HEK293 (cell line): ENCODE results near the gene DCAF5.

Experiments used
- CTCF ChIA-PET: fragments of 350-600 bp; formaldehyde crosslinking; extraction: SDS; loops from one replicate; lab custom pipeline; 2021; ENCODE audit warnings: antibody characterized with exemption; lab: Yijun Ruan, JAX
- POLR2A ChIA-PET: fragments of 300-600 bp; formaldehyde crosslinking; extraction: SDS; loops from one replicate; lab custom pipeline; 2020; ENCODE audit warnings: antibody characterized with exemption, inconsistent platforms; lab: Yijun Ruan, JAX
- H3K27ac ChIP-seq: fragments of 200-500 bp; sonication (Bioruptor generic); 2 replicates; pipeline ENCODE4 v1.5.1; 2014; ENCODE audit warnings: low read depth, low read length, control low read depth, inconsistent platforms; ENCODE audit errors: extremely low read depth
- H3K36me3 ChIP-seq, 2 experiments: fragments of 200-500 bp in 1 of 2; sonication (Bioruptor generic) in 1 of 2; 1 replicate in 1 of 2; 2 replicates in 1 of 2; pipeline ENCODE4 v1.5.1; 2014 to 2017; ENCODE audit warnings: inconsistent platforms in 2 of 2, low read length in 2 of 2; ENCODE audit not compliant: control insufficient read depth in 2 of 2, insufficient read depth in 1 of 2
- H3K4me1 ChIP-seq: fragments of 200-500 bp; sonication (Bioruptor generic); 2 replicates; pipeline ENCODE4 v1.5.1; 2014; ENCODE audit warnings: mild to moderate bottlenecking, low read length, inconsistent platforms; ENCODE audit not compliant: control insufficient read depth, insufficient read depth
- H3K4me3 ChIP-seq: 2 replicates; pipeline ENCODE4 v1.5.1; 2011; ENCODE audit warnings: low read depth, mild to moderate bottlenecking, control low read depth, low read length, moderate library complexity
- H3K9me3 ChIP-seq: fragments of 200-500 bp; sonication (Bioruptor generic); 2 replicates; pipeline ENCODE4 v1.5.1; 2014; ENCODE audit warnings: low read depth, low read length, inconsistent platforms; ENCODE audit not compliant: control insufficient read depth, insufficient read depth
- BCL11B ChIP-seq: fragments of 450-650 bp; formaldehyde crosslinking; IDR thresholded peaks from 2 replicates; pipeline ENCODE4 v1.5.1; 2016; ENCODE audit warnings: low read depth, missing biosample characterization, missing genetic modification characterization
- ELK4 ChIP-seq: IDR thresholded peaks from 2 replicates; pipeline ENCODE4 v1.6.1; 2011; ENCODE audit warnings: mild to moderate bottlenecking, low read depth, low read length, borderline replicate concordance
- GLI2 ChIP-seq: fragments of 450-650 bp; formaldehyde crosslinking; IDR thresholded peaks from 2 replicates; pipeline ENCODE4; 2017; ENCODE audit warnings: missing biosample characterization, missing genetic modification characterization, low read depth, borderline replicate concordance
- HOXD13 ChIP-seq: sonication (generic); formaldehyde crosslinking; IDR thresholded peaks from 2 replicates; pipeline ENCODE4 v1.8.0; 2022; ENCODE audit warnings: missing genetic modification reagents, borderline replicate concordance
- IKZF3 ChIP-seq: fragments of 450-650 bp; IDR thresholded peaks from 2 replicates; pipeline ENCODE4 v1.5.0; 2018; ENCODE audit warnings: missing biosample characterization, mild to moderate bottlenecking, missing genetic modification characterization, moderate library complexity
- OSR2 ChIP-seq: fragments of 450-650 bp; formaldehyde crosslinking; IDR thresholded peaks from 2 replicates; pipeline ENCODE4 v1.5.1; 2016; ENCODE audit warnings: missing biosample characterization, missing genetic modification characterization
- OVOL3 ChIP-seq: fragments of 450-650 bp; formaldehyde crosslinking; IDR thresholded peaks from 2 replicates; pipeline ENCODE4 v1.5.1; 2016; ENCODE audit warnings: missing biosample characterization, missing genetic modification characterization
- PBX3 ChIP-seq: sonication (generic); formaldehyde crosslinking; IDR thresholded peaks from 2 replicates; pipeline ENCODE4 v1.8.1; 2022; ENCODE audit warnings: mild to moderate bottlenecking, moderate library complexity, missing genetic modification reagents
- ZBTB21 ChIP-seq: fragments of 450-650 bp; formaldehyde crosslinking; IDR thresholded peaks from 2 replicates; pipeline ENCODE4 v1.5.1; 2017; ENCODE audit warnings: missing biosample characterization, missing genetic modification characterization
- ZBTB7A ChIP-seq: fragments of 450-650 bp; formaldehyde crosslinking; IDR thresholded peaks from 2 replicates; pipeline ENCODE4 v1.5.1; 2016; ENCODE audit warnings: low read depth, missing biosample characterization, missing genetic modification characterization
- ZEB2 ChIP-seq: fragments of 450-650 bp; formaldehyde crosslinking; IDR thresholded peaks from 2 replicates; pipeline ENCODE4 v1.5.1; 2016; ENCODE audit warnings: missing biosample characterization, missing genetic modification characterization
- ZIC2 ChIP-seq: fragments of 450-650 bp; formaldehyde crosslinking; IDR thresholded peaks from 2 replicates; pipeline ENCODE4 v1.5.1; 2016; ENCODE audit warnings: missing biosample characterization, missing genetic modification characterization
- ZNF114 ChIP-seq: fragments of 450-650 bp; formaldehyde crosslinking; IDR thresholded peaks from 2 replicates; pipeline ENCODE4 v1.5.0; 2017; ENCODE audit warnings: missing biosample characterization, missing genetic modification characterization
- ZNF138 ChIP-seq: fragments of 450-650 bp; formaldehyde crosslinking; IDR thresholded peaks from 2 replicates; pipeline ENCODE4 v1.5.1; 2016; ENCODE audit warnings: missing biosample characterization, missing genetic modification characterization, borderline replicate concordance
- ZNF169 ChIP-seq: fragments of 450-650 bp; formaldehyde crosslinking; IDR thresholded peaks from 2 replicates; pipeline ENCODE4 v1.5.1; 2016; ENCODE audit warnings: missing biosample characterization, missing genetic modification characterization
- ZNF266 ChIP-seq: fragments of 450-650 bp; formaldehyde crosslinking; IDR thresholded peaks from 2 replicates; pipeline ENCODE4 v1.5.1; 2016; ENCODE audit warnings: missing biosample characterization, missing genetic modification characterization, low read depth
- ZNF366 ChIP-seq: fragments of 450-650 bp; formaldehyde crosslinking; conservative IDR thresholded peaks from 2 replicates; pipeline ENCODE4 v1.5.1; 2016; ENCODE audit warnings: missing biosample characterization, missing genetic modification characterization
- ZNF404 ChIP-seq: fragments of 450-650 bp; formaldehyde crosslinking; IDR thresholded peaks from 2 replicates; pipeline ENCODE4 v1.5.1; 2017; ENCODE audit warnings: missing biosample characterization, missing genetic modification characterization
- ZNF449 ChIP-seq: fragments of 450-650 bp; formaldehyde crosslinking; IDR thresholded peaks from 2 replicates; pipeline ENCODE4 v1.5.1; 2017; ENCODE audit warnings: missing biosample characterization, mild to moderate bottlenecking, missing genetic modification characterization, moderate library complexity
- ZNF560 ChIP-seq: fragments of 450-650 bp; formaldehyde crosslinking; IDR thresholded peaks from 2 replicates; pipeline ENCODE4 v1.5.1; 2017; ENCODE audit warnings: missing biosample characterization, missing genetic modification characterization, borderline replicate concordance
- ZNF561 ChIP-seq: fragments of 450-650 bp; IDR thresholded peaks from 2 replicates; pipeline ENCODE4 v1.5.1; 2018; ENCODE audit warnings: missing biosample characterization, missing genetic modification characterization, borderline replicate concordance
- ZNF600 ChIP-seq: fragments of 450-650 bp; formaldehyde crosslinking; IDR thresholded peaks from 2 replicates; pipeline ENCODE4 v1.5.1; 2016; ENCODE audit warnings: missing biosample characterization, missing genetic modification characterization
- ZNF654 ChIP-seq: fragments of 450-650 bp; formaldehyde crosslinking; IDR thresholded peaks from 2 replicates; pipeline ENCODE4 v1.5.1; 2016; ENCODE audit warnings: low read depth, missing biosample characterization, missing genetic modification characterization
- ZNF701 ChIP-seq: fragments of 450-650 bp; formaldehyde crosslinking; IDR thresholded peaks from 2 replicates; pipeline ENCODE4 v1.5.1; 2016; ENCODE audit warnings: missing biosample characterization, missing genetic modification characterization
- ZNF792 ChIP-seq: fragments of 450-650 bp; formaldehyde crosslinking; IDR thresholded peaks from 2 replicates; pipeline ENCODE4 v1.5.1; 2016; ENCODE audit warnings: missing biosample characterization, missing genetic modification characterization
- ZNF830 ChIP-seq: fragments of 450-650 bp; IDR thresholded peaks from 2 replicates; pipeline ENCODE4 v1.5.0; 2018; ENCODE audit warnings: missing biosample characterization, missing genetic modification characterization, low read depth, mild to moderate bottlenecking, moderate library complexity
- ZSCAN16 ChIP-seq: fragments of 450-650 bp; formaldehyde crosslinking; IDR thresholded peaks from 2 replicates; pipeline ENCODE4 v1.5.1; 2016; ENCODE audit warnings: missing biosample characterization, missing genetic modification characterization
- ZSCAN4 ChIP-seq: fragments of 450-650 bp; formaldehyde crosslinking; IDR thresholded peaks from 2 replicates; pipeline ENCODE4 v1.5.1; 2017; ENCODE audit warnings: missing biosample characterization, missing genetic modification characterization

DCAF5 gene

GRCh38 chr14:69042299-69042698 is 110.6 kb downstream of the DCAF5 start:
- POLR2A ChIA-PET = no interaction called here
- CTCF ChIA-PET = interaction anchor here (1.2 kb wide), 1 partner anchor 14 kb away, joined by 3 read pairs; no protein-coding TSS in a partner anchor
- TF ChIP-seq ZNF266 (no peak), OSR2 (no peak), GLI2 (no peak), HOXD13 (CRISPR knock-in tag) (no peak), ZSCAN4 (tag by site-specific recombination) (no peak), OVOL3 (tag by site-specific recombination) (no peak), ELK4 (no peak), ZIC2 (tag by site-specific recombination) (no peak), ZNF404 (tag by site-specific recombination) (no peak), ZNF792 (no peak), ZNF449 (tag by site-specific recombination) (no peak), ZNF138 (tag by site-specific recombination) (no peak), ZNF169 (tag by site-specific recombination) (no peak), ZNF701 (tag by site-specific recombination) (no peak), ZBTB7A (tag by site-specific recombination) (no peak), ZNF561 (tag by site-specific recombination) (no peak), ZEB2 (no peak), ZNF366 (tag by site-specific recombination) (no peak)
- TF ChIP-seq, all 188 proteins: peak for 0
- no peaks in the 10 kb centered on the region for H3K9me3 ChIP-seq
- no peak overlapping the region for H3K27ac ChIP-seq
- H3K36me3 ChIP-seq = no peaks in the 10 kb centered on the region
- no peak overlapping the region for H3K4me3 ChIP-seq
- peaks cover 2% of the 10 kb centered on the region; the same call in 1 of the 2 replicates for H3K4me1 ChIP-seq

- Histone ChIP-seq H3K27ac (no peak overlapping the region), H3K36me3 (no peaks in the 10 kb centered on the region), H3K4me3 (no peak overlapping the region), H3K9me3 (no peaks in the 10 kb centered on the region), H3K4me1 (peaks cover 2% of the 10 kb centered on the region; the same call in 1 of the 2 replicates)
- ChIA-PET POLR2A (no interaction called here), CTCF (interaction anchor here (0.6 to 1.2 kb wide), 2 partner anchors 15 to 23 kb away, joined by 3 read pairs; no protein-coding TSS in a partner anchor)
- no peak for TF ChIP-seq ZBTB21 (tag by site-specific recombination)
- no peak for TF ChIP-seq ZNF560 (tag by site-specific recombination)
- TF ChIP-seq ZIC2 (tag by site-specific recombination) = peak; percentile 94
Observed at GRCh38 chr14:69041783-69042182, 111.1 kb downstream of the DCAF5 start.

GRCh38 chr14:69040353-69040752 is 112.6 kb downstream of the DCAF5 start:
- peaks cover 2% of the 10 kb centered on the region; the same call in 1 of the 2 replicates for H3K4me1 ChIP-seq
- no peak overlapping the region for H3K4me3 ChIP-seq
- no peak overlapping the region for H3K27ac ChIP-seq
- ChIA-PET POLR2A (interaction anchor here (0.7 kb wide), 1 partner anchor 49 kb away, joined by 3 read pairs; no protein-coding TSS in a partner anchor), CTCF (interaction anchor here (0.7 kb wide), 1 partner anchor 99 kb away, joined by 3 read pairs; no protein-coding TSS in a partner anchor)
- no peaks in the 10 kb centered on the region for H3K36me3 ChIP-seq
- TF ChIP-seq ZIC2 (tag by site-specific recombination) = no peak
- TF ChIP-seq IKZF3 (tag by site-specific recombination) = no peak
- no peak for TF ChIP-seq ZNF654 (tag by site-specific recombination)
- TF ChIP-seq ZNF830 (tag by site-specific recombination) = no peak
- TF ChIP-seq ZSCAN4 (tag by site-specific recombination) = no peak
- TF ChIP-seq ZSCAN16 (tag by site-specific recombination) = no peak
- no peak for TF ChIP-seq ZNF600 (tag by site-specific recombination)
- TF ChIP-seq BCL11B (tag by site-specific recombination) = no peak
- no peak for TF ChIP-seq ZNF114 (tag by site-specific recombination)
- no peak for TF ChIP-seq ZEB2
- no peak for TF ChIP-seq PBX3 (CRISPR knock-in tag)
- no peaks in the 10 kb centered on the region for H3K9me3 ChIP-seq
